HepG2 (cell line): Measurements from ENCODE around the gene ITGB6.

ENCODE experiments used
- ATRX ChIP-seq: sonication (generic); formaldehyde crosslinking; IDR thresholded peaks from 2 replicates; pipeline ENCODE4 v1.4.0; 2020; ENCODE audit warnings: missing genetic modification reagents, borderline replicate concordance
- CREM ChIP-seq, 2 experiments: sonication (generic) in 1 of 2; formaldehyde crosslinking in 1 of 2; IDR thresholded peaks; 2 replicates each; pipeline versions ENCODE4 v1.4.0 to v1.6.1; 2016 to 2020; ENCODE audit warnings: antibody characterized with exemption in 1 of 2, mild to moderate bottlenecking in 1 of 2, missing genetic modification reagents in 1 of 2
- CTCF ChIP-seq: sonication (generic); formaldehyde crosslinking; IDR thresholded peaks from 2 replicates; pipeline ENCODE4 v1.5.0; 2020; ENCODE audit warnings: mild to moderate bottlenecking, missing genetic modification reagents, moderate library complexity
- FOXA1 ChIP-seq, 2 experiments: fragments of 450-650 bp in 1 of 2; sonication (generic) in 1 of 2; formaldehyde crosslinking in 1 of 2; IDR thresholded peaks; 2 replicates each; pipeline versions ENCODE4 v1.4.0 to v1.6.1; 2016 to 2020; ENCODE audit warnings: missing genetic modification reagents in 1 of 2
- NFIC ChIP-seq: IDR thresholded peaks from 2 replicates; pipeline ENCODE4 v1.6.1; 2012; ENCODE audit warnings: mild to moderate bottlenecking, low read length, inconsistent platforms
- NFKBIZ ChIP-seq: IDR thresholded peaks from 2 replicates; pipeline ENCODE4 v1.6.1; 2018; ENCODE audit warnings: missing genetic modification reagents, missing compliant biosample characterization
- TAF1 ChIP-seq: sonication (generic); formaldehyde crosslinking; IDR thresholded peaks from 2 replicates; pipeline ENCODE4 v1.4.0; 2020; ENCODE audit warnings: missing genetic modification reagents
- TFAP4 ChIP-seq: sonication (generic); IDR thresholded peaks from 2 replicates; pipeline ENCODE4 v1.6.1; 2016; ENCODE audit warnings: low read depth, borderline replicate concordance

- TF ChIP-seq NFKBIZ (CRISPR knock-in tag) = no peak
- TF ChIP-seq CREM (IDR thresholded peaks at IDR 0.05) = no peak
- no peak for TF ChIP-seq CREM (CRISPR knock-in tag; IDR thresholded peaks at IDR 0.05)
- no peak for TF ChIP-seq ATRX (CRISPR knock-in tag)
- no peak for TF ChIP-seq TAF1 (CRISPR knock-in tag)
- TF ChIP-seq NFIC = no peak
- no peak for TF ChIP-seq TFAP4
- no peak for TF ChIP-seq FOXA1 (IDR thresholded peaks at IDR 0.05)
- TF ChIP-seq FOXA1 (CRISPR knock-in tag; IDR thresholded peaks at IDR 0.05) = no peak
- TF ChIP-seq CTCF = no peak
These were observed 136.8 kb downstream of the ITGB6 start for GRCh38 chr2:160063271-160063670.
